Right renal cortex interstitium (tissue), 3 donors: ENCODE results near the gene HS6ST3. TPM values are rescaled to one million over a fixed set of nuclear protein-coding genes. Genes with fewer than 3 reads are reported as not detected.
"Not testable (repeated sequence)": the region's sequence is repeated elsewhere in the genome, so short reads cannot be mapped to it uniquely, and the experiment has no call there.

Experiments used
- DNase-seq, 3 donors: peaks; one replicate each; pipeline ENCODE4 v3.0.0-alpha.2; 2013; ENCODE audit warnings: low read depth in 3 of 3, low spot score in 2 of 3
- polyA plus RNA-seq, 3 donors: library from polyadenylated mRNA; unstranded; fragments of 120-200 nt; gene quantifications; one replicate each; pipeline ENCODE4 v1.2.1, GENCODE V29; 2013; ENCODE audit not compliant: insufficient read length in 3 of 3

HS6ST3 gene
- polyA plus RNA-seq, 3 donors: 2.8 to 4.2 (median 3.5) TPM

DNA sequence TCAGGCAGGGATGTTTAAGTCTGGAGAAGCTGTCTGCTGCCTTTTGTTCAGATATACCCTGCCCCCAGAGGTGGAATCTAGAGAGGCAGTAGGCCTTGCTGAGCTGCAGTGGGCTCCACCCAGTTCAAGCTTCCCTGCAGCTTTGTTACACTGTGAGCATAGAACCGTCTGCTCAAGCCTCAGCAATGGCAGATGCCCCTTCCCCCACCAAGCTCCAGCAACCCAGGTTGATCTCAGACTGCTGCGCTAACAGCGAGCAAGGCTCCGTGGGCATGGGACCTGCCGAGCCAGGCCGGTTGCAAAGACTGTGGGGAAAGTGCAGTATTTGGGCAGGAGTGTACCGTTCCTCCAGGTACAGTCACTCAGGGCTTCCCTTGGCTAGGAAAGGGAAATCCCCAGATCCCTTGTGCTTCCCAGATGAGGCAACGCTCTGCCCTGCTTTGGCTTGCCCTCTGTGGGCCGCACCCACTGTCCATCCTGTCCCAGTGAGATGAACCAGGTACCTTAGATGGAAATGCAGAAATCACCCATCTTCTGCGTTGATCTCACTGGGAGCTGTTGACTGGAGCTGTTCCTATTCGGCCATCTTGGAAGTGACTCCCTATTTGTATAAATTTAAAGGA is 434.6 kb downstream of the HS6ST3 start:
- not testable (repeated sequence) for DNase-seq

DNA sequence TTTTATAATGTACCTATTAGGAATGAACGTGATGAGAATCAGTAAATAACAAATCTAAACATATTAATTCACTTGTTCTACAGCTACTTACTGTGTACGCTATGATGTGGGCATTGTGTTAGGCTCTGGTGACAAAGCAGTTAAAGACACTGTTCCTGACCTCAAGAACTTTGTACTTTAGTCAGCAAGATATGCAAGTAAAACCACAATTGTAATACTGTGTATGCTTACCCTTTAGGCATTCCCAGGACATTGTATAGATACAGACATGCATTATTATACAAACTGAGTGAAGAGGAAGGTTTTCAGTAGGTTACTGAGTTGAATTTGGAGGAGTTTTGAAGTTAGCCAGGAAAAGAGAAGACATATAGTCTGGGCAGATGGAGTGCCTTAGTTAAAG is 435.8 kb downstream of the HS6ST3 start:
- DNase-seq: no peak

DNA sequence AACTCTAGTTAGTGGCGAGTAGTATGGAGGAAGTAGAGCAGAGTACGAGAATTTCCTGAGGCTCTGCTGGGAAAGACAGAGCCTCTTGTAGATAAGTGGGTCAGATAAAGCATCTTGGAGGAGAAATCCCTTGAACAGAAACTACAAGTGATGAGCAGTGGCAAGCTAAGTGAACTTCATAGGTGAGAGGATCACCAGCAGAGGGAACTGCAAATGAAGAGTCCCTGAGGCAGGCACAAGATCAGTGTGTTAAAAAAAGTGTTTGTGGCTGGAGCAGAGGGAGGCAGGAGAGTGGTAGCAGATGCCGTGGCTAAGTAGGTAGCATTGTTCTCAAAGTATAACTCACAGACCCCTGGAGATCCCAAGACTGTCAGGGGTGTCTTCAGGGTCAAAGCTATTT is 437.6 kb downstream of the HS6ST3 start:
- DNase-seq: no peak

DNA sequence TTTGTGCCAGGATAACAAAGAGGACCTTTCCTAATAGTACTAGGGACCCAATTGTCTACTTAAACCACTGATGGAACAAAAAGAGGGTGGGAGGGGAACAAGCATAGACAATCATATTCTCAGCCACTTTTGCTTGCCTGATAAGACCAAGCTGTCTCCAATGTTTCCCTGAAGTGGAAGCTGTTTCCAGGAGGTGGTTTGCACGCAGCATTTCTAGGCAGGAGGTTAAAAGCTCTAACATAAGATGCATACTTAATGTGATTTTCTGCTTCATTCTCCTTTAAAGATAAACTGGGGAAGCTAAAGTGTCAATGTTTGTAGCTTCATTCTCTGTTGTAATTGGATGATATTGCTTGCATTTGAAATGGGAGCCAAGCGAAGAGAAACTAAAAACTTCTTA is 442.9 kb downstream of the HS6ST3 start:
- no peak for DNase-seq

DNA sequence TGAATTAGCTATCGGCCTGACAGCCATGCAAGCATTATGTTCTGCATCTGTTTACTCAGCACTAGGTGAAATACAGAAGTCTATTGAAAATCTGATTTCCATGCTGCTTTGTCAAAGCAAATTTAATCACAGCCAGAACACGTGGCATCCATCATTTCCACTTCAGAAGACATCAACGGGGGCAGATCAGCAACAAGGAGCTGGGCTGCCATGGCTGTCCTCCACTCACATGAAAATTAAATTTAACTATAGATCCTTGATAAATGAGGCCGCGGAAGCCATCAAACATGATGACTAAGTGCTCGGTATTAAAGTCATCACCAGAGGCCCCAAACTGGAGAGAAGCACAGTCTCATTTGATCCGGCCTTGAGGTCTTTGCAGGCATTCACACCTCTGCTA is 443.5 kb downstream of the HS6ST3 start:
- DNase-seq: no peak

DNA sequence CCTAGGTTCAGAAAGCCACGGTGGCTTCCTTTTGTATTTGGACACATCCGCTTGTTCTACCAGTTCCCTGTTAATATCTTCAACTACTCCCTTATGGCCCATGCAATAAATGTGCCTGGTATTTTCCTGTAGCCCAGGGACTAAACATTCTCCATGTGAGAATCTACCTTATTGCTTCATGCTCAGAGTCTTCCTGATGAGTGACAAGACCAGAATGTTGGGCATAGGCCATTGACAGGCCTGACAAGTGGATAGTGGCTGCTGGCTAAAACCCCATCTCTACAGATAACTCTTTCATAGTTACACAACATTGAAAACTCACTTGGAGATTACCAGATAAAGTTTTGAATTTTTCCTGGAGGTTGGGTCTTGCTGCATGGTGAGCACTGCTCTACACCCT is 449.9 kb downstream of the HS6ST3 start:
- no peak for DNase-seq

DNA sequence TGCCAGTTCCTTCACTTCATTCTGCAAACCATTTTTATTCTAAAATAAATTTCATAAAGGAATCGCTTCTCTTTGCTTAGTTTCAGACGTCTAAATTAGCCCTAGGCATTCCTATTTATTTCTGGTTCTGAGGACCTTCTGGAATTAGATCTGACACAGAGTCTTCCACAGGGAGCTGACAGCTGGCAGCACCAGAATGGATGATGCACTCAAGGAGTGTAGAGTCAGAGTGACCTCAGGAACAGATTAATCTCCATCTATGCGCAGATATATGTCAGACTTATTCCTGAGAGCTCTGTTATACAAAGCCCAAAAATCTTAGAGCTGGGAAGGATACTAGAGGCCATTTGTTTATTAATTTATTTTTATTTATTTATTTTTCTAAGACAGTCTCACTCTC is 450.8 kb downstream of the HS6ST3 start:
- DNase-seq: no peak

DNA sequence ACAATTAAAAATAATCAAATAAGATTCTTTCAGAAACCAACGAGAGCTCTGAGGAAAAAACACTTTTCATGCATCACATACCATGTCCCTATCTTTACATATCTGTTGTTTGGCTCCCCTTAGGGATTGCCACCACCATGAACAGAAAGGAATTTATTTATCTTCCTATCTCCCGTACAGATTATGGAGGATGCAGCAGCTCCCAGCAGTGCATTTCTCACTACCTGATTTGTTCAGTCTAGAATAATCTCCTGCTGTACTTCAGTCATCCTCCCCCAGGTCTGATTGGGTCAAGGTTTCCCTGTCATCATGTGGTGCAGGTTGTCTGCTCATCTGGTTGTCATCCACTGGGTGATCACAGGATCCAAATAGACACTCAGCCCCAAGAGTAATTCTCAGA is 453.1 kb downstream of the HS6ST3 start:
- no peak for DNase-seq

DNA sequence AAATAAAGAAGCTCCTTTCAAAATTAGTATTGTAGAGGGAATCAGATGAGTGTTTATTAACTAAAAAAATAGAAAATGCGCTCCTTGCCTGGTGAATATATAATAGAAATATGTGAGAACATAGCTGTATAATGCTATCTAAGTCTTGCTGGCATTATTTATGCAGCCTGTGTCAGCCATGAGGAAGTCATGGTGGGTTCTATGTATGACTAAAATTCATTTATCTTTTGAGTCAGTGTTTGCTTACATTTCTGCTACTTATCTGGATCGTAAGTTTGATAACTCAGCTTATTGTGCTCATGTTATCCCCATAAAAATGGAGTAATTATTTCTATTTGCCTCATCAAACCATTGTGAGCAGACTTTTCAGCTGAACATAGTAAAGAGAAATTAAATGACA is 455.1 kb downstream of the HS6ST3 start:
- DNase-seq: no peak

DNA sequence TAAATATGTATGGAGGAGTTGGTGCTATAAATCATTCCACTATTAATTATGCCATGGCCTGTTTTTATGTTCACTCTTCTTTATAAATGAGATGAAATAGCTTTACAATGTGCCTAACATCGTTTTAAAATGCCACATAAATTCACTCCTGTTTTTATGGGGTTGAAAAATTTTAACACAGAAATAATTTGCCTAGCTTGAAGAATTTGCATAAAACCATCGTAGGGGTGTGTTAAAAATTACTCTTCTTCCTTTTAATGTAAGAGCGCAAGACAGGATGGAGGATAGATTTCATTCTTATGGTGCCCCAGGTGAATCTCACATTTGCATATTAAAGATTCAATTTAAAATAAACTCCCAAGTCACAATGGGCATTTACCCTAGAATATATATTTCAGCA is 456.6 kb downstream of the HS6ST3 start:
- DNase-seq: no peak

DNA sequence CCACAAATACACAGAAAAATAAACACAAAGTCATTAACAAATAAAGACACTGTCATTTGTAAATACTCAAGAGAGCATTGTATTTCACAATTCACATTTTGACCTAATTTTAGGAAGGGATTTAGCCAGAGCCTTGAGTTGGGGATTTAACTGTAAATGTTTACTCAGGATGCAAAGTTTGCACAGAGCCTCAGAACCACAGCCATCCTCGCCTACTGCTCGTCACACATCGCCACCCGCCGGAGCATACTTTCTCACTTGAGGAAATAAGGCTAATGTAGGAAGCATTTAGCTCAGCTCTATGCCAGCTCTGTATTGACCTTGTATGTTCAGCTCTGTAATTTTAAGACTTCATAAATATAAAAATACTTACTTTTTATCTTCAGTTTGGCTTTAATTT is 461.6 kb downstream of the HS6ST3 start:
- peak; percentile 38 to 42 (median 41) for DNase-seq

DNA sequence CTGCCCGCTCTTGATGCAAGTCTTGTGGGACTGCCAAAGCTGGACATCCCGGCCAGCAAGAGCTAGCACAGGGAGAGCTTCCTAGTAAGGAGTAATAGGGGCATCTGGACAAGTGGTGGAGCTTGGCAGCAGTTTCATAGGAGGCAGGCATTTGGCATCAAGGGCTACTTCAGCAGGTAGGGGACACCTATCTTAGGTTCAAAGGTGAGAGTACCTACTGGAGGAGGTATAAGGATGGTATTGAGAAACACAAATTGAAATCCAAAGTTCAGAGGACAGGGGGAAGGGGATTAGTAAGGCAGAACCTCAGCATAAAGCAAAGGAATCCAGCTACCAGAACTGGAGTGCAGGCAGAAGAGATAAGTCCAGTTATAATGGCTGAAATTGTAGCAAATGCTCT is 462.7 kb downstream of the HS6ST3 start:
- DNase-seq: no peak

DNA sequence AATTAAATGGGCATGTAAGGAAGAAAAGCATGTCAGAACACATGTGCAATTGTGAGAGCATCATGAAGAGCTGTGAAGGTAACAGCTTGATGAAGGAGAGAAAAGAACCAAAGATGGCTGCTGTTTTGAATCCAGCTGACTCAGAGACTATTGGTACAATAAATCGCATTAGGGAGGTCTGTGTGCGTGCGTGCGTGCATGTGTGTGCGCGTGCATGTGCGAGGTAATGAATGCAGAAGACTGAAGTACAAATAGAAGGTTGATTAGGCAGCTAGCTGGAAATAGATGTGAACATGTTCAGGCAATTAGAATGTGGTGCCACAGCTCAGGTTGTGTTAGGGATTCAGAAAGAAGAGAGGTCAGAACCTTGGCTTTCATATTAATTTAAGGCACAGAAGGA is 463.9 kb downstream of the HS6ST3 start:
- no peak for DNase-seq

DNA sequence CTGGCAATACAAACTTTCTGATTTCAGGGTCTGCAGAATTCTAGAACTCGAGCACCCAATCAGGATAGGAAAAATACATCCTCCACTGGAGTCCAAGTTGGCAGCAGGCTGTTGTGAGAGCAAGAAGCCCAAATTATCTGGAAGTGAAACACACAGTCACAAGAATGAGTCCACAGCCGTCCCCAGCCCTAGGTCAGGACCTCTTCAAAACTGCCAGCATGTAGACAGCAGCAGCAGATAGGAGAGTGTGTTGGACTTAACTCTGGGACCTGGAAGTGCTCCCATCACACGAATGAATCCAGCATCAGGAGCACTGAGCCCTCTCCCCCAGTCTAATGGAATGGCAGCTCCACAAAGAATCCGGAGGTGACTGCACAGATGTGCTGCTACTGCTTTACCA is 483.7 kb downstream of the HS6ST3 start:
- no peak for DNase-seq

DNA sequence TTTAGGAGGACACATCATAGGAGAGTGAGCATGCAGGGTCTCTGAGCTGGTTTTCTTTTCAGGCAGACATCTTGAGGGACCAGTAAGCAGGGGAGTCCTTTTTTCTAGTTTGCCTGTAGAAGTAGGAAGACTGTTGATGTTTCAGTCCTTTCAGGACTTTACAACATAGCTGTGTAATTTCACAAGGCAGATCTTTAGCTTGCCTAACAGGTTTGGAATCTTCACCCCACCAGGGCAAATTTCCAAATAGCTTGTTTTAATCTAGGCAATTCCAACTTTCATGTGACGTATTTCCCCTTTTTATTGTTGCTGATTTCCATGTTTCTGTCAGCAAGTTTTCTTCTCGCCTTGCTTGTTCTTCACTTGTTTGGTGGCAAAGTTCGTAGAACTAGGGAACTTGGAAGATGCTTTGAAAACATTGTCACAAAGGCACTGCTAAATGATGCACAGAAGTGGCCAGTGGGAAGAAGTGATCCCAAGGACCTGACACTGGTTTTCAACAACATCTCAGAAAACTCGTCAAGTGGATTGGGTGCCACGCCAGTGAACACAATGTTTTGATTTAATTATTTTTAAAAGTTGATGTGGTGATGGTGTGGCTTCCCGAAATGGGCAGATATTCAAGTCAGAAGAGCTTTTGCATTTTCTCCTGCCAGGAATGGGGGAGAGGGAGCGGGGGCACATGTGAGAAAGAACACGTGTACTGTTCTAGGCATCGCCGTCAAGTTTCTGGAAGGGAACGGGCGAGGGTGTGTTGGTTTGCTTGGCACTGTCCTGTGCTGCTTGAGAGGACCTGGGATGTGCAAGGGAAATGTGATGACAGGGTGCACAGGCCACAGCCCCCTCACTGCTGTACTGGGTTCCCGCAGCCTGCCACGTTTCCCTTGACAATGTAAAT is 485.8 kb downstream of the HS6ST3 start:
- DNase-seq: no peak

DNA sequence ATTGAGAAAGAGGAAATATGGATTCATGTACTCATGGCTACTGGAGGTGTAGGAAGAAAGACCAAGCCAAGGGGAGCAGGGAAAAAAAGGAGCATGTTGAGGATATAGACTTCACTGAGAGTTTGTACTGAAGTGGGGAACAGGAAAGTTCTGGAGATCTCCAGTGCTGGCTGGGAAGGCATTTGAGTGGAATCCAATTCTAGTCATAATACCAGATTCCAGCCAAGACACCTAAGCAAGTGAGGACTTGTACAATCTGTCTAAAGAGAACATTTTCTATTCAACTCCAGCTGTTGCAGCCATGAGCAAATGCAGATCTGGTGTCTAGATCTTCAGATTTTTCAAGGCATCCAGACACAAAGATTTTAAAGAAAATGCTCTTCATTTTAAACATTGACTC is 491.8 kb downstream of the HS6ST3 start:
- no peak for DNase-seq

DNA sequence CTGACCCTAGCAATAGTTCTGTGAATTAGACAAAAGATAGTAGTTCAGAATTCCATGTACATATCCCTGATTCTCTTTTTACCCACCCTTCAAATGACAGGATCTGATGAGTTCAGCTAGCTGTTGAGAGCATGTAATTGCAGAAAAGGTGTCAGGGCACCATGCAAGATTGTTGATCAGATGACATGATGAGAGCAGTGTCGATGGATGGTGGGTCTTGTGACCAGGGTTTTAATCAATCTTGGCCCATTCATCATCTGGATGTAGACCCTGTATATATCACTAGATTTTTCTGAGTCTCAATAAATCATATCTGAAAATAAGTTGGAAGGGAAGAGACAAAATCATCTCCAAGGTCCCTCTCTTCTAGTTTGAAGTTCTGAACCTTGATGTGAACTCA is 525.3 kb downstream of the HS6ST3 start:
- no peak for DNase-seq

DNA sequence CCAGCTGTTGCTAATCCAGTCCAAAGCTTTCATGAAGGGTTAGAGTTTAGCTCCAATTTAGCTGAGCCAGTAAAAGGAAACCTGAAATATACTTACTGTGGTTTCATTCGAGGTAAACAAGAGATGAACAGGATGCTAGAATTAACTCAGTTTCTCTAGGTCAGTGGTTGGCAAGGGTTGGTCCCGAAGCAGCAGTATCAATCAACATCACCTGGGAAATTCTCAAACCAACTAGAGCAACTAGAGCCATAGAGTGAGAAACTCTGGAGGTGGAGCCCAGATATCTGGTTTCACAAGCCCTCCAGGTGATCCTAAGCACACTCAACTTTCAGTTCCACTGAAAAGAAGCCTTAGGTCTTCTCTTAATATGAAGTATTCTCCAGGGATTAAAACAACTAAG is 527.6 kb downstream of the HS6ST3 start:
- DNase-seq: no peak

DNA sequence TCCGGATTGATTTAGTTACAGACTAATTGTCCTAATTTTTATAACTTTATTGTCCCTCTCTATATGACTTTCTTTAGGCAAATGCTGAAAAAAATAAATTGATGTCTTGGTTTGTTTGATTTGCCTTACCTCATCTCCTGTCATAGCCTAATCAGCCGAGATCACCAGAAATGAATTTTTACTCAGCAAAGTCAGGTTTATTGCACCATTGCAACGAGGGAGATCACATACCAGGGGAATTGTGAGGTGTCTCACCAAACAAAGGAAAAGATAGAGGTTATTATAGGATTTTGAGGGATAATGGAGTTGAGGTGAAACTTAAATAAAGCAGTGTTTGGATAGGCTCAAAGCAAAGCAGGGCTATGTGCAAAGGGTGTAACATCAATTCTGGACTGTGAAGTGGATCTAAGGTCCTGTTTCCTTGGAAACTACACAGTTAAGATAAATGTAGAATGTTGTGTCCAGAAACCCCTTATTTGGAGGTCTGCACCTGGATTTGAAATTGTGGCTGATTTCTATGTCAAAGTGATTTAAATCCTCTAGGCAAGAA is 531.8 kb downstream of the HS6ST3 start:
- DNase-seq: no peak

DNA sequence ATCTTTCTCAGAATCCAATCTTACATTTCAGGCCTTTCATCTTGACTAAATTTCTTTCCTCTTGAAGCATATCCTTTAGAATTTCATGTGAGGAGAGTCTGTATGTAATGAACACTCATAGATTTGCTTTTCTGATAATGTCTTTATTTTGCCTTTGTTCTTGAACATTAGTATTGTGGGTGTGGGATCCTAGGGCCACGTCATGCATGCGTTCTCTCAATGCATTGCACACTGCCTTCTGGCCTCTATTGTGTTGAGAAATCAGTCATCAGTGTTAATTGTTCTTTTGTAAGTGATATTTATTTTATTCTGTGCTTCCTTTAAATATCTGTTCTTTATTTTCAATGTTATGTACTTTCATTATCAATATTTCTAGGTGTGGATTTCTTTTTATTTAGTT is 539.4 kb downstream of the HS6ST3 start:
- no peak for DNase-seq

DNA sequence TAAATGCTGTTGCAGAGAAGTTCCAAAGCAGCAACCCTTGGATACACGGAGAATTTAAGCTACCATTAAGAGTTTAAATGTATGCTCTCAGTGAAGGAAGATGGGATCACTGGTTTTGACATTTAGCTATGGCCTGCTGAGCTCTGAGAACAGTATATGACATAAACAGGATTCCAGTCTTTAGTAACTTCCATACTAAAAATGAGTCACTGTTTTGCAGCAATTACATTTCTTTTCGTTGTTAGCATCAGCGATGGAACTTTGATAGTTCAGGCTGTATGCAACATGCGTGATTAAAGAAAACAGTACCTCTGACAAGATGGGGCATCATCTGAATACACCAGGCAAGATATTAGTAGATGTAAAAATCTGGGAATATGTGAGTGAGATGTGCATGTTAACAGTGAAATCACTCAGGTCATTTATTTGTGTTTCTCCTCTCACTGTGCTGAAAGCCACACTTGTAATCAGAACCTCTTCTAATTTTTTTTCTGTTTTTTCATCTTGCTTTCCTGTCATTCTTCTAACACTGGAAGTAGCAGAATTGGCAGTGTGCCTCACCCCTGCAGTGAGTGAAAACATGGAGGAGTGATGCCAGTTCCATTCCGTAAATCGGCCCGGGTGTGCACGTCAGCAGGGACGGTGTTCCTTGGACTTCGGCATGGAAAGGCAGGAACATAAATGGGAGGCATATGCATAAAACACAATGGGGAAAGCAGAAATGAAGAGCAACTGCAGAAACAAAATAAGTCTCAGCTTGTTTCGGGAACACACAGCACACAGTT is 542.8 kb downstream of the HS6ST3 start:
- no peak for DNase-seq
